HFF-Myc (cell line): Measurements from ENCODE around the gene CNBD2.
A peak's percentile ranks its signal among the peaks of the same experiment; 100 is the strongest.

ENCODE experiments used
- DNase-seq: peaks from one replicate; pipeline ENCODE4 v3.0.0-alpha.2; 2011; ENCODE audit warnings: low read depth; ENCODE audit errors: extremely low read depth
- H3K4me3 ChIP-seq: replicated peaks from 2 replicates; pipeline ENCODE4 v1.5.1; 2011; ENCODE audit warnings: low read depth, mild to moderate bottlenecking, control low read depth, low read length
- TF ChIP-seq, protein P1 (sequence below): IDR thresholded peaks from 2 replicates; pipeline ENCODE4 v1.5.1; 2012; ENCODE audit warnings: mild to moderate bottlenecking, low read depth, low read length, control low read depth; ENCODE audit errors: missing control alignments

Gene CNBD2

DNA sequence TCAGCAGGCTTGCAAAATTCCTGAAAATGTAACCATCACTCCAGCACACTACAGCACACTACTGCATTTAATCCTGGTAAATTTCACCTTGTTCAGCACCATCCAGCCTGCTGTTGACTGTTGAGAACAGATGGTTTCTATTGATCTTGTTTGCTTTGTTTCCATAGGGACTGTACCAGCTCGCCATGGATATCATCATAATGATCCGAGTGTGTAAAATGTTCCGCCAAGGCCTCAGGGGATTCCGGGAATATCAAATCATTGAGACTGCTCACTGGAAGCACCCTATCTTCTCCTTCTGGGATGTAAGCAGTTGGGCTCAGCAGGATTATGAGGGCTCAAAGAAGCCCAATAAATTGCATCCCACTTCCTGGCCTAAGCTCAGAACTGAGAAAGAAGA lies 4.1 kb downstream of the CNBD2 start:
- peak; percentile 80 for DNase-seq
- TF ChIP-seq, protein P1, sequence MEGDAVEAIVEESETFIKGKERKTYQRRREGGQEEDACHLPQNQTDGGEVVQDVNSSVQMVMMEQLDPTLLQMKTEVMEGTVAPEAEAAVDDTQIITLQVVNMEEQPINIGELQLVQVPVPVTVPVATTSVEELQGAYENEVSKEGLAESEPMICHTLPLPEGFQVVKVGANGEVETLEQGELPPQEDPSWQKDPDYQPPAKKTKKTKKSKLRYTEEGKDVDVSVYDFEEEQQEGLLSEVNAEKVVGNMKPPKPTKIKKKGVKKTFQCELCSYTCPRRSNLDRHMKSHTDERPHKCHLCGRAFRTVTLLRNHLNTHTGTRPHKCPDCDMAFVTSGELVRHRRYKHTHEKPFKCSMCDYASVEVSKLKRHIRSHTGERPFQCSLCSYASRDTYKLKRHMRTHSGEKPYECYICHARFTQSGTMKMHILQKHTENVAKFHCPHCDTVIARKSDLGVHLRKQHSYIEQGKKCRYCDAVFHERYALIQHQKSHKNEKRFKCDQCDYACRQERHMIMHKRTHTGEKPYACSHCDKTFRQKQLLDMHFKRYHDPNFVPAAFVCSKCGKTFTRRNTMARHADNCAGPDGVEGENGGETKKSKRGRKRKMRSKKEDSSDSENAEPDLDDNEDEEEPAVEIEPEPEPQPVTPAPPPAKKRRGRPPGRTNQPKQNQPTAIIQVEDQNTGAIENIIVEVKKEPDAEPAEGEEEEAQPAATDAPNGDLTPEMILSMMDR = no peak

DNA sequence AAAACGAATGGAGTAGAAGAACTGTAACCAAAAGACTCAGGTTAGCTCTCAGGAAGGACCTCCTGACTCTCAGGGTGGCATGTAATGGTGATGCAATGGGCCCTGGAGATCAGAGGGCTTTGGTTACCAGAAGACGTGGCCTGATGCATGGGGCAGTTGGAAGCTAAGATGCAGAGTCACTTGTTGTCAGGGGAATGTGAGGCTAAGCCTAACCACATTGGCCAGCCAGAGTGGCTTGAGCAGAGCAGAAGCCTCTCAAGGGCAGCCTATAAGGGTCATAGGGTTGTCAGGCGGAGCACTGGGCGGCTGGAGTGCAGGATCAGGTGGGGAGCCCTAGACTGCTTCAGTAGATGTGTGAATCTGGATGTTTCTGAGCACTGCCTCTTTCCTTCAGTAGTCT lies 5.9 kb downstream of the CNBD2 start:
- no peak overlapping the region for H3K4me3 ChIP-seq
- DNase-seq = no peak
- TF ChIP-seq, protein P1 = no peak

More for the DNA sequence above, 4.1 kb downstream of the CNBD2 start:
- H3K4me3 ChIP-seq = no peak overlapping the region

DNA sequence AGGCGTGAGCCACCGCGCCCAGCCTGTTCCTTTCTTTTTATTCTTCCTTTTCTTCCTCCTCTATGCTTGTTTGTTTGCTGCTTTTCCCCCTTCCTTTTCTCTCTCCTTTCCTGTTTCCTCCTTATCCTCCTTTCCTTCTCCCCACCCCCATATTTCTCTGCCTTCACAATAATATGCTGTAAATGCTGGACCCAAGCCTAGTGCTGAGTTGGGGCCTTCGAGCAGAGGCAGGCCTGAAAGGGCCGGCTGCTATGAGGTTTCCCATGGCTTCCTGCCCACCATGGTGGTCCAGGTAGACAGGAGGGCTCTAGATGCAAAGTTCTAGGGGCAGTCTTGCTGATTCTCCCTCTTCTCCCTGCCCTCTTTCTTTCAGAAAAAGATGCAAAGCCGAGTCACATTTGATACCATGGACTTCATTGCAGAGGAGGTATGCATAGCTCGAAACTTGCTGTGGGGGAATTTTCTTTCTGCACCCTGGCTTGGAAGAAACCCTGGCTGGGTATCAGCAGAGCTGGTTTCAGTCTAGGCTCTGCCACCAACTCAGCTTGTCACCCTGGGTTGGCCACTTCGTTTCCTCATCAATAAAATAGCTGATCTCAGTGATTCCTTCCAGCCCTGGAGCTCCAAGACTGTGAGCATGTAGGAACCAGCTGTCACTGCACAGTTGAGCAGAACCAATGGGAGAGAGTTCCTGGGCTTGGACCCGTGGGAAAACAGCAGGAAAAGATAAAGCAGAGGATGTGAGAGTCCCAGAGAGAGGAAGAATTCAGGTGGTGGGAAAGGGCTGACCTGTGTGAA lies 7.4 kb downstream of the CNBD2 start:
- TF ChIP-seq, protein P1 = no peak
- H3K4me3 ChIP-seq = no peak overlapping the region
- no peak for DNase-seq

DNA sequence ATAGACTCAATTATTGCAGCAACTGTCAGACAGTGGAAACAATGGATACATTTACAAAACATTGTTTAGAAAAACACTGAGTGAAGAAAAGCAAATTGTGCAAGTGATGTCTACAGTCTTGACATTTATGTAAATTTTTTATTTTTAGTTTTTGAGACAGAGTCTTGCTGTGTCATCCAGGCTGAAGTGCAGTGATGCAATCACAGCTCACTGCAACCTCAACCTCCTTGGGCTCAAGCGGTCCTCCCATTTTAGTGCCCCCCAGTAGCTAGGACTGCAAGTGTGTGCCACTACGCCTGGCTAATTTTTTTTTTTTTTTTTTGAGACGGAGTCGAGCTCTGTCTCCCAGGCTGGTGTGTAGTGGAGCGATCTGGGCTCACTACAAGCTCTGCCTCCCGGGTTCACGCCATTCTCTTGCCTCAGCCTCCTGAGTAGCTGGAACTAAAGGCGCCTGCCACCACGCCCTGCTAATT lies 9.7 kb downstream of the CNBD2 start:
- DNase-seq = no peak
- TF ChIP-seq, protein P1 = no peak

DNA sequence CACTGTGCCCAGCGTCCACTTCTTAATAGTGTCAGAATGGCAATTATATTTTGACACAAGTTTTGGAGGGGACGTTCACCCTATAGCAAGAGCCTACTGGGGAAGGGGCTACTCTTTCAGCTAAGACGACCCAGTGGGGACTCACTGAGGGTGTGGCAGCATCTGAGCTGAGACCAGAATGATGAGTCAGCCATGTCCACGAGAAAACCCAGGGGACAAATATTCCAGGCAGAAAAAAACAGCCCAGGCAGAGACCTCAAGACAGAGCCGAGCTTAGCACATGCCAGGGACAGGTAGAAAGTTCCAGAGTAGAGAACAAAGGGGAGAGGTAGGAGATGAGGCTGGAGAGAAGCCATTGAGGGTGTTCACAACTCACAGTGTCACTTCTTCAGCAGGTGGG lies 11.2 kb downstream of the CNBD2 start:
- DNase-seq = no peak
- TF ChIP-seq, protein P1 = no peak
- H3K4me3 ChIP-seq = no peak overlapping the region

More for the DNA sequence above, 9.7 kb downstream of the CNBD2 start:
- H3K4me3 ChIP-seq = no peak overlapping the region

DNA sequence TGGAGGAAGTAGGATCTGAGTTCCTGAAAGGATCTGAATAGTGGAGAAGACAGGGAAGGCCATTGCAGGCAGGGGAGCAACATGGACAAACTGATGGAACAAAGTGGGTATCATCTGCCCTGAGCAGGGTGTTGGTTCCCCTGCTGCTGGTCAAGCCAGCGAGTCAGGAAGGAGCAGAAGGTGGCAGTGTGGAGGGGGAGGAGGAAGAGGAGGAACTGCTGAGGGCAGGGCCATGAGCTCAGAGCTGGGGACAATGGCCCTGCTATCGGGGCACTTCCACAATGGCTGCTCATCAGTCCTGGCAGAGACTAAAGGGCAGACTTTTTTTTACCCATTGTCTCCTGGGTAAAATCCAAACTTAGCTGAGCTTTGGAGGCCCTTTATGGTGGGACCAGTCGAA lies 13.6 kb downstream of the CNBD2 start:
- H3K4me3 ChIP-seq = no peak overlapping the region
- no peak for DNase-seq
- TF ChIP-seq, protein P1 = no peak
